MM.1S (cell line): Measurements from ENCODE around the gene ADGRG4.

ENCODE experiments used
- DNase-seq: peaks from one replicate; pipeline ENCODE4 v3.0.0-alpha.2; 2015
- H2AFZ ChIP-seq: fragments of 300-600 bp; sonication (generic); 2 replicates; pipeline ENCODE4 v1.6.0; 2016; ENCODE audit warnings: antibody characterized with exemption, low read length
- H3F3A ChIP-seq: fragments of 300-600 bp; sonication (generic); 2 replicates; pipeline ENCODE4 v1.6.1; 2016; ENCODE audit warnings: mild to moderate bottlenecking, antibody characterized with exemption, low read length, moderate library complexity, mixed read lengths; ENCODE audit not compliant: insufficient read depth
- H3K27ac ChIP-seq: fragments of 300-600 bp; sonication (generic); 2 replicates; pipeline ENCODE4 v1.5.1; 2016; ENCODE audit warnings: mild to moderate bottlenecking, low read length
- H3K27me3 ChIP-seq: fragments of 300-600 bp; sonication (generic); replicated peaks from 2 replicates; pipeline ENCODE4 v1.6.0; 2016; ENCODE audit warnings: low read length; ENCODE audit not compliant: insufficient read depth
- H3K36me3 ChIP-seq: fragments of 300-600 bp; sonication (generic); replicated peaks from 2 replicates; pipeline ENCODE4 v1.6.1; 2016; ENCODE audit warnings: mild to moderate bottlenecking, low read length, mixed read lengths; ENCODE audit not compliant: insufficient read depth
- H3K4me1 ChIP-seq: fragments of 300-600 bp; sonication (generic); 2 replicates; pipeline ENCODE4 v1.6.1; 2016; ENCODE audit warnings: low read length, mixed read lengths
- H3K4me2 ChIP-seq: fragments of 300-600 bp; sonication (generic); 2 replicates; pipeline ENCODE4 v1.6.0; 2016; ENCODE audit warnings: low read depth, low read length
- H3K4me3 ChIP-seq: fragments of 300-600 bp; sonication (generic); 2 replicates; pipeline ENCODE4 v1.5.1; 2016; ENCODE audit warnings: low read length, mixed read lengths
- H3K79me2 ChIP-seq: fragments of 300-600 bp; sonication (generic); 2 replicates; pipeline ENCODE4 v1.6.1; 2016; ENCODE audit warnings: mixed run types, low read length, mixed read lengths
- H3K9ac ChIP-seq: fragments of 300-600 bp; sonication (generic); 2 replicates; pipeline ENCODE4 v1.6.1; 2016; ENCODE audit warnings: low read length, mixed read lengths
- H3K9me2 ChIP-seq: fragments of 300-600 bp; sonication (generic); replicated peaks from 2 replicates; pipeline ENCODE4 v1.6.1; 2016; ENCODE audit warnings: mild to moderate bottlenecking, low read length, mixed read lengths; ENCODE audit not compliant: insufficient read depth
- H3K9me3 ChIP-seq: fragments of 300-600 bp; sonication (generic); replicated peaks from 2 replicates; pipeline ENCODE4 v1.6.1; 2016; ENCODE audit warnings: mild to moderate bottlenecking, low read length, mixed read lengths; ENCODE audit not compliant: insufficient read depth
- H4K20me1 ChIP-seq: fragments of 300-600 bp; sonication (generic); 2 replicates; pipeline ENCODE4 v1.6.1; 2016; ENCODE audit warnings: mild to moderate bottlenecking, low read length, moderate library complexity, mixed read lengths; ENCODE audit not compliant: insufficient read depth
- CTCF ChIP-seq: fragments of 300-600 bp; sonication (generic); IDR thresholded peaks from 2 replicates; pipeline ENCODE4 v1.5.1; 2016; ENCODE audit warnings: antibody characterized with exemption, low read length, mixed read lengths
- EZH2 ChIP-seq: fragments of 300-600 bp; sonication (generic); optimal IDR thresholded peaks from 2 replicates; pipeline ENCODE3; 2017; ENCODE audit warnings: low read depth, mild to moderate bottlenecking, antibody characterized with exemption, low read length, mixed read lengths
- EZH2phosphoT487 ChIP-seq: fragments of 300-600 bp; sonication (generic); IDR thresholded peaks from 2 replicates; pipeline ENCODE4 v1.6.1; 2018; ENCODE audit warnings: antibody characterized with exemption, low read length

The ADGRG4 gene

GRCh38 chrX:136268051-136269048 lies 32.4 kb upstream of the ADGRG4 start:
- H3K79me2 ChIP-seq: no peaks in the 10 kb centered on the region
- DNase-seq: peak; percentile 67

GRCh38 chrX:136269921-136270320 lies 30.8 kb upstream of the ADGRG4 start:
- H3K27ac ChIP-seq: no peak overlapping the region
- H3K36me3 ChIP-seq: no peaks in the 10 kb centered on the region
- H2AFZ ChIP-seq: no peak overlapping the region
- no peaks in the 10 kb centered on the region for H3F3A ChIP-seq
- H3K79me2 ChIP-seq: no peaks in the 10 kb centered on the region
- H3K9me2 ChIP-seq: no peaks in the 10 kb centered on the region
- H3K9ac ChIP-seq: no peak overlapping the region
- no peak for DNase-seq
- H3K9me3 ChIP-seq: no peaks in the 10 kb centered on the region
- H4K20me1 ChIP-seq: no peaks in the 10 kb centered on the region
- no peaks in the 10 kb centered on the region for H3K27me3 ChIP-seq
- peaks cover 8% of the 10 kb centered on the region for H3K4me1 ChIP-seq
- TF ChIP-seq EZH2: no peak
- no peak for TF ChIP-seq EZH2phosphoT487
- TF ChIP-seq CTCF: no peak
- no peak overlapping the region for H3K4me3 ChIP-seq
- H3K4me2 ChIP-seq: no peak overlapping the region

More at GRCh38 chrX:136268051-136269048, 32.4 kb upstream of the ADGRG4 start:
- Histone ChIP-seq H3K36me3 (no peaks in the 10 kb centered on the region), H3K4me1 (peaks cover 8% of the 10 kb centered on the region), H2AFZ (0 out of 2 replicates have a peak overlapping the region, but pooled peaks have one; percentile 13), H3K9ac (no peak overlapping the region), H3K9me3 (no peaks in the 10 kb centered on the region), H3K27me3 (no peaks in the 10 kb centered on the region), H3F3A (no peaks in the 10 kb centered on the region), H3K4me2 (no peak overlapping the region), H3K4me3 (no peak overlapping the region), H3K27ac (no peak overlapping the region), H3K9me2 (no peaks in the 10 kb centered on the region), H4K20me1 (no peaks in the 10 kb centered on the region)
- TF ChIP-seq CTCF (peak; percentile 86), EZH2phosphoT487 (no peak), EZH2 (no peak)

- no peak overlapping the region for H3K4me2 ChIP-seq
- no peak for DNase-seq
These were observed 29.5 kb upstream of the ADGRG4 start for GRCh38 chrX:136271300-136271699.

More at GRCh38 chrX:136271300-136271699, 29.5 kb upstream of the ADGRG4 start:
- H3F3A ChIP-seq: no peaks in the 10 kb centered on the region
- no peak overlapping the region for H2AFZ ChIP-seq
- no peak overlapping the region for H3K9ac ChIP-seq
- H3K27ac ChIP-seq: no peak overlapping the region
- H3K27me3 ChIP-seq: no peaks in the 10 kb centered on the region
- H3K36me3 ChIP-seq: no peaks in the 10 kb centered on the region
- TF ChIP-seq EZH2 (no peak), EZH2phosphoT487 (no peak), CTCF (no peak)
- no peaks in the 10 kb centered on the region for H4K20me1 ChIP-seq
- H3K9me2 ChIP-seq: no peaks in the 10 kb centered on the region
- H3K4me3 ChIP-seq: no peak overlapping the region
- H3K9me3 ChIP-seq: no peaks in the 10 kb centered on the region
- H3K79me2 ChIP-seq: no peaks in the 10 kb centered on the region
- peaks cover 8% of the 10 kb centered on the region for H3K4me1 ChIP-seq
